Measurements from ENCODE around the gene TNS4. TPM values are rescaled to one million over a fixed set of nuclear protein-coding genes. Genes with fewer than 3 reads are reported as not detected.

TNS4 gene
- total and polyA plus RNA-seq, 2 donors (not counting 1 experiment from before 2014, with no cell fraction given): under 0.01 to 0.05 TPM

DNA sequence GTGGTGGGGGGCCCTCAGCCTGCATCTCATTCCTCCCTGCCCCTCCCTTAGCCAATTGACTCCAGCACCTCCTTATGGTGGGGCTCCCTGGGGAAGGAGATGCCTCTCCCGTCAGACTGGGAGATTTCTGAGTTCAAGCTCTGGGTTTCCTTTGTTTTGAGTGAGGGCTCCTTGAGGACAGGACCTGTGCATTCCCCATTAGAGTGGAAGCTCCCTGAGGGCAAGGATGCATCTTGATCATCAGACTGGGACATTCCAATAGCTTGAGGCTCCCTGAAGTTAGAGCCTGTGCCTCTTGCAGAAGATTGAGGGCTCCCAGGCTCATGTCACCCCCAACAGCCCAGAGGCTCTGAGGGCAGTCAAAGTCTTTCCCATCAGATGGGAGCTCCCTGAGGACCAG is 23.6 kb downstream of the TNS4 start:
- no peak for DNase-seq (ENCODE audit: low read depth in 2 of 2)

DNA sequence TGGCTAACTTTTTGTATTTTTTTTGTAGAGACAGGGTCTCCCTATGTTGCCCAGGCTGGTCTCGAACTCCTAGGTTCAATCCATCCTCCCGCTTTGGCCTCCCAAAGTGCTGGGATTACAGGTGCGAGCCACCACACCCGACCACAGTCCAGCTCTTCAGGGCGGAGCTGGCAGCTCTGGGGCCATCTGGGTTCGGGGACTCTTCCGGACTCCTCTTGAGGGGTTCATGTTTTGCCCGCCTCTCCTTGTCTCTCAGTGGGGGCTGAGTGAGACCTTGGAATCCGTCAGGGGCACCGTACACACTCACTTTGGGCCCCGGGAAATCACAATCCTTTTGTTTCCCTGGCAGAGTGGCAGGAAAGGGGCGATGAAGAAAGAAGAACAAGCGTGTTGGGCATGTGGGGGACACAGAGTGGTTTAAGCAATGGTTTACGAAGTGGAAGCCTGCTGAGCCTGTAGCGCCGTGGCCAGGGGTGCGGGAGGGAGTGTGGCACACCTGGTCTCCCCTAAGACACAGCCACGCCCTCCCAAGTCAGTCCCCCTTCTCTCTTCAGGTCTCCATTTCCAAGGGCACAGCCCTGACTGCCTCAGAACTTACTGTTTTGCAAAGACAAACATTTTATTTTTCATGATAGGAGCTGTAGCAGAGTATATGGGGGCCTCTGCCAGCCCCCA is 26.1 kb downstream of the TNS4 start:
- H3K36me3 ChIP-seq (ENCODE audit: control insufficient read depth, insufficient read depth, low read length): no peaks in the 10 kb centered on the region
- H3K9ac ChIP-seq (ENCODE audit: insufficient read depth, low read length): peak overlapping the region; percentile 23
- H4K20me1 ChIP-seq (ENCODE audit: control insufficient read depth, extremely low read depth, insufficient read depth, low read length): no peaks in the 10 kb centered on the region
- peaks cover 16% of the 10 kb centered on the region for H3K4me1 ChIP-seq (ENCODE audit: control insufficient read depth, extremely low read depth, insufficient read depth, low read length)
- no peak for TF ChIP-seq CTCF (conservative IDR thresholded peaks at IDR 0.05 in 1 of 2, IDR thresholded peaks at IDR 0.05 in 1 of 2; ENCODE audit: low read depth in 1 of 2, low read length in 2 of 2)
- TF ChIP-seq EZH2 (IDR thresholded peaks at IDR 0.05; ENCODE audit: low read length, missing control alignments): no peak
- DNase-seq (ENCODE audit: low read depth in 2 of 2): no peak
- H3K4me3 ChIP-seq (replicated peaks in 1 of 4; ENCODE audit: control extremely low read depth in 1 of 4, insufficient read depth in 1 of 4, low read depth in 3 of 4, low read length in 4 of 4): no peak overlapping the region
- H3K27me3 ChIP-seq (ENCODE audit: control insufficient read depth, insufficient read depth, low read length): no peaks in the 10 kb centered on the region
- no peaks in the 10 kb centered on the region for H3K9me3 ChIP-seq (ENCODE audit: control insufficient read depth, insufficient read depth, low read depth, low read length)
- no peak overlapping the region for H3K4me2 ChIP-seq (ENCODE audit: extremely low read depth, insufficient read depth, low read length)
- no peak overlapping the region for H3K27ac ChIP-seq (ENCODE audit: insufficient read depth, low read length)
- peak overlapping the region; percentile 27 for H2AFZ ChIP-seq (ENCODE audit: low read length)
- H3K79me2 ChIP-seq (ENCODE audit: control insufficient read depth, insufficient read depth, low read length): no peaks in the 10 kb centered on the region

More for the DNA sequence above, 23.6 kb downstream of the TNS4 start:
- Histone ChIP-seq H3K27ac (ENCODE audit: insufficient read depth, low read length) (no peak overlapping the region), H3K36me3 (ENCODE audit: control insufficient read depth, insufficient read depth, low read length) (no peaks in the 10 kb centered on the region), H3K4me3 (replicated peaks in 1 of 4; ENCODE audit: control extremely low read depth in 1 of 4, insufficient read depth in 1 of 4, low read depth in 3 of 4, low read length in 4 of 4) (no peak overlapping the region), H3K9me3 (ENCODE audit: control insufficient read depth, insufficient read depth, low read depth, low read length) (no peaks in the 10 kb centered on the region), H3K9ac (ENCODE audit: insufficient read depth, low read length) (no peak overlapping the region), H4K20me1 (ENCODE audit: control insufficient read depth, extremely low read depth, insufficient read depth, low read length) (no peaks in the 10 kb centered on the region), H3K27me3 (ENCODE audit: control insufficient read depth, insufficient read depth, low read length) (no peaks in the 10 kb centered on the region), H3K79me2 (ENCODE audit: control insufficient read depth, insufficient read depth, low read length) (no peaks in the 10 kb centered on the region), H3K4me2 (ENCODE audit: extremely low read depth, insufficient read depth, low read length) (no peak overlapping the region), H3K4me1 (ENCODE audit: control insufficient read depth, extremely low read depth, insufficient read depth, low read length) (peaks cover 2% of the 10 kb centered on the region), H2AFZ (ENCODE audit: low read length) (no peak overlapping the region)
- TF ChIP-seq CTCF (conservative IDR thresholded peaks at IDR 0.05 in 1 of 2, IDR thresholded peaks at IDR 0.05 in 1 of 2; ENCODE audit: low read depth in 1 of 2, low read length in 2 of 2) (no peak), EZH2 (IDR thresholded peaks at IDR 0.05; ENCODE audit: low read length, missing control alignments) (no peak)

- peaks cover 16% of the 10 kb centered on the region for H3K4me1 ChIP-seq (ENCODE audit: control insufficient read depth, extremely low read depth, insufficient read depth, low read length)
- no peaks in the 10 kb centered on the region for H4K20me1 ChIP-seq (ENCODE audit: control insufficient read depth, extremely low read depth, insufficient read depth, low read length)
- H3K36me3 ChIP-seq (ENCODE audit: control insufficient read depth, insufficient read depth, low read length): no peaks in the 10 kb centered on the region
- no peak for DNase-seq (ENCODE audit: low read depth in 2 of 2)
- TF ChIP-seq CTCF (conservative IDR thresholded peaks at IDR 0.05 in 1 of 2, IDR thresholded peaks at IDR 0.05 in 1 of 2; ENCODE audit: low read depth in 1 of 2, low read length in 2 of 2) (no peak), EZH2 (IDR thresholded peaks at IDR 0.05; ENCODE audit: low read length, missing control alignments) (no peak)
- H2AFZ ChIP-seq (ENCODE audit: low read length): no peak overlapping the region
- H3K27ac ChIP-seq (ENCODE audit: insufficient read depth, low read length): no peak overlapping the region
- H3K4me2 ChIP-seq (ENCODE audit: extremely low read depth, insufficient read depth, low read length): no peak overlapping the region
- no peak overlapping the region for H3K9ac ChIP-seq (ENCODE audit: insufficient read depth, low read length)
- no peaks in the 10 kb centered on the region for H3K79me2 ChIP-seq (ENCODE audit: control insufficient read depth, insufficient read depth, low read length)
- H3K9me3 ChIP-seq (ENCODE audit: control insufficient read depth, insufficient read depth, low read depth, low read length): no peaks in the 10 kb centered on the region
- no peaks in the 10 kb centered on the region for H3K27me3 ChIP-seq (ENCODE audit: control insufficient read depth, insufficient read depth, low read length)
- no peak overlapping the region for H3K4me3 ChIP-seq (replicated peaks in 1 of 4; ENCODE audit: control extremely low read depth in 1 of 4, insufficient read depth in 1 of 4, low read depth in 3 of 4, low read length in 4 of 4)
Measured at GRCh38 chr17:40474419-40475002, 26.9 kb downstream of the TNS4 start.

All from fibroblast of lung (primary cell).